ENCODE measurements around the gene CCDC3.

Gene CCDC3

DNA sequence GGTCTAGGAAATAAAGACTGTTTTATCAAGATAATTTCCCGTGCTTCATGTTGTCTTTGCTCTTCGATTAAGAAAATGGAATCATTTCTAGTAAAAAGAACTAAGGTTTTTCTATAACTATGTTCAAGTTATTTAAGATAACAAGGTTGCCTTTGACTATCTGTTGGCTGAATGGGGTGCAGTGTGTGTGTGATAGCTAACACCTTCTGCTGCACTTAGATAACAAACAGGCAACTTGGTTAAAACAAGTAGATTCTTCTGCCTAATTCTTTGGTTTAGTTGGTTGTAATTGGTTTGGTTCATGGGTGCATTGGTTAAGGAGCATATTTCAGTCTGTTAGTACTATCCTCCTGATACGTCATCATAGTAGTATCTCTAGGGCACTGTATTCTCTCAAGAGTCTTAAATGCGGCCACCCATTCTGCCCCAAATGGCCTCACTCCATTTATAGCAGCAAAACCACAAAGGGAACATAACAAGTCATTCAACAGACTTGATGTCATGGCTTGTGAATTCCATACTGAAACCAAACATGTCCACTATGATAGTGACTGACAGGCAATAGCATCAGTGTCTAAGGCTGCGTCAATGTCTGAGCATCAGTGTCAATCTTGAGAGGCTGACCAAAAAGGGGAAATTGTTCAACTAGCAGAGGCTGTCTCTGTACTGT, 55.7 kb downstream of the CCDC3 start:
- TF ChIP-seq, protein P1, sequence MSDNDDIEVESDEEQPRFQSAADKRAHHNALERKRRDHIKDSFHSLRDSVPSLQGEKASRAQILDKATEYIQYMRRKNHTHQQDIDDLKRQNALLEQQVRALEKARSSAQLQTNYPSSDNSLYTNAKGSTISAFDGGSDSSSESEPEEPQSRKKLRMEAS (IDR thresholded peaks at IDR 0.05) = no peak
- TF ChIP-seq CREB1 (IDR thresholded peaks at IDR 0.05; ENCODE audit: low read depth) = no peak
- TF ChIP-seq TAF1 (IDR thresholded peaks at IDR 0.05; ENCODE audit: low read depth) = no peak
- no peak for TF ChIP-seq TCF12 (IDR thresholded peaks at IDR 0.05; ENCODE audit: low read depth)
- no peak for TF ChIP-seq RAD21 (IDR thresholded peaks at IDR 0.05; ENCODE audit: low read depth)
- no peak for TF ChIP-seq ZBTB7A (IDR thresholded peaks at IDR 0.05; ENCODE audit: low read depth)

DNA sequence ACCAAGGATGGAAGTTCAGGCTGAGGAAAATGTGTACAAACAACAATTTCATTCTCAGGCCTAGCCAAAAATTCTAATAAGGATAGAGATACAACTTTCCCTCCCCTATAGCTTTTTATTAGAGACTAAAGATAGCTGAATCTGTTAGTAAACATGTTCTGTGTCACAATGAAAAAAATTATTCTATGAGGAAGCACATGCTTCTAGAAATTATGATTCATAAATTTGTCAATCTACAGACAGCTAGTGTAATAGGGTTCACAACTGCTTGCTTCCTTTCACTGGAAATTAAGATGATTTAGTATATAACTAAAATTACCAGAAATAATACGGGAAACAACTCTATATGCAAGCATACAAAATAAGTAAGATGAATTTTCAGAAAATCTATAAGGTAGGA, 56.6 kb downstream of the CCDC3 start:
- TF ChIP-seq YY1 (IDR thresholded peaks at IDR 0.05; ENCODE audit: low read depth) = no peak
- TF ChIP-seq TCF12 (IDR thresholded peaks at IDR 0.05; ENCODE audit: low read depth) = no peak
- TF ChIP-seq EGR1 (IDR thresholded peaks at IDR 0.05) = no peak
- TF ChIP-seq ZBTB7A (IDR thresholded peaks at IDR 0.05; ENCODE audit: low read depth) = no peak
- no peak for TF ChIP-seq FOXM1 (IDR thresholded peaks at IDR 0.05; ENCODE audit: borderline replicate concordance, low read depth)
- TF ChIP-seq TAF1 (IDR thresholded peaks at IDR 0.05; ENCODE audit: low read depth) = no peak
- TF ChIP-seq EP300 (IDR thresholded peaks at IDR 0.05; ENCODE audit: borderline replicate concordance) = no peak
- TF ChIP-seq CEBPB (IDR thresholded peaks at IDR 0.05) = no peak
- no peak for TF ChIP-seq RAD21 (IDR thresholded peaks at IDR 0.05; ENCODE audit: low read depth)
- TF ChIP-seq CREB1 (IDR thresholded peaks at IDR 0.05; ENCODE audit: low read depth) = no peak
- TF ChIP-seq, protein P2, sequence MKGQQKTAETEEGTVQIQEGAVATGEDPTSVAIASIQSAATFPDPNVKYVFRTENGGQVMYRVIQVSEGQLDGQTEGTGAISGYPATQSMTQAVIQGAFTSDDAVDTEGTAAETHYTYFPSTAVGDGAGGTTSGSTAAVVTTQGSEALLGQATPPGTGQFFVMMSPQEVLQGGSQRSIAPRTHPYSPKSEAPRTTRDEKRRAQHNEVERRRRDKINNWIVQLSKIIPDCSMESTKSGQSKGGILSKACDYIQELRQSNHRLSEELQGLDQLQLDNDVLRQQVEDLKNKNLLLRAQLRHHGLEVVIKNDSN (IDR thresholded peaks at IDR 0.05) = no peak
- no peak for TF ChIP-seq NFIC (IDR thresholded peaks at IDR 0.05)
- TF ChIP-seq, protein P1 (IDR thresholded peaks at IDR 0.05) = no peak
- no peak for TF ChIP-seq TEAD4 (IDR thresholded peaks at IDR 0.05)
- TF ChIP-seq, protein P3, sequence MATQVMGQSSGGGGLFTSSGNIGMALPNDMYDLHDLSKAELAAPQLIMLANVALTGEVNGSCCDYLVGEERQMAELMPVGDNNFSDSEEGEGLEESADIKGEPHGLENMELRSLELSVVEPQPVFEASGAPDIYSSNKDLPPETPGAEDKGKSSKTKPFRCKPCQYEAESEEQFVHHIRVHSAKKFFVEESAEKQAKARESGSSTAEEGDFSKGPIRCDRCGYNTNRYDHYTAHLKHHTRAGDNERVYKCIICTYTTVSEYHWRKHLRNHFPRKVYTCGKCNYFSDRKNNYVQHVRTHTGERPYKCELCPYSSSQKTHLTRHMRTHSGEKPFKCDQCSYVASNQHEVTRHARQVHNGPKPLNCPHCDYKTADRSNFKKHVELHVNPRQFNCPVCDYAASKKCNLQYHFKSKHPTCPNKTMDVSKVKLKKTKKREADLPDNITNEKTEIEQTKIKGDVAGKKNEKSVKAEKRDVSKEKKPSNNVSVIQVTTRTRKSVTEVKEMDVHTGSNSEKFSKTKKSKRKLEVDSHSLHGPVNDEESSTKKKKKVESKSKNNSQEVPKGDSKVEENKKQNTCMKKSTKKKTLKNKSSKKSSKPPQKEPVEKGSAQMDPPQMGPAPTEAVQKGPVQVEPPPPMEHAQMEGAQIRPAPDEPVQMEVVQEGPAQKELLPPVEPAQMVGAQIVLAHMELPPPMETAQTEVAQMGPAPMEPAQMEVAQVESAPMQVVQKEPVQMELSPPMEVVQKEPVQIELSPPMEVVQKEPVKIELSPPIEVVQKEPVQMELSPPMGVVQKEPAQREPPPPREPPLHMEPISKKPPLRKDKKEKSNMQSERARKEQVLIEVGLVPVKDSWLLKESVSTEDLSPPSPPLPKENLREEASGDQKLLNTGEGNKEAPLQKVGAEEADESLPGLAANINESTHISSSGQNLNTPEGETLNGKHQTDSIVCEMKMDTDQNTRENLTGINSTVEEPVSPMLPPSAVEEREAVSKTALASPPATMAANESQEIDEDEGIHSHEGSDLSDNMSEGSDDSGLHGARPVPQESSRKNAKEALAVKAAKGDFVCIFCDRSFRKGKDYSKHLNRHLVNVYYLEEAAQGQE (IDR thresholded peaks at IDR 0.05; ENCODE audit: low read depth) = no peak

DNA sequence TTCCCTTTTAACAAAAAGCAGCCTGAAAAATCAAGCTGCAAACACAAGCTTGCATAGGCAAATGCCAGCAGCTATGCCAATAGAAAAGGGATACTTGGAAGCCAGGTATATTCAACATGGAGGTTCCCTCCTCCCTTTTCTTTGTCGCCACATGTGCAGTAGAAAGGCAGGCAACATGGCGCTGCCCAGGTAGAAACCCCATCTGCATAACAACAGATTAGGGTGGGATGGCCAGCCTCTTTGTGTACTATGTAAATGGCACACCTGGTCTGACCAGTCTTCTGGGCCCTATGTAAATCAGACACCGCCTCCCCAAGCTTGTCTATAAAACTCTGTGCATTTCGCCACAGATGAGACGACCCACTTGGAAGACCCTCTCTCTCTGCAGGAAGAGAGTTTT, 58.1 kb downstream of the CCDC3 start:
- TF ChIP-seq TAF1 (IDR thresholded peaks at IDR 0.05; ENCODE audit: low read depth) (no peak), RAD21 (IDR thresholded peaks at IDR 0.05; ENCODE audit: low read depth) (no peak), CEBPB (IDR thresholded peaks at IDR 0.05) (no peak), ZBTB7A (IDR thresholded peaks at IDR 0.05; ENCODE audit: low read depth) (no peak), EP300 (IDR thresholded peaks at IDR 0.05; ENCODE audit: borderline replicate concordance) (no peak), CREB1 (IDR thresholded peaks at IDR 0.05; ENCODE audit: low read depth) (no peak), TCF12 (IDR thresholded peaks at IDR 0.05; ENCODE audit: low read depth) (no peak), FOXM1 (IDR thresholded peaks at IDR 0.05; ENCODE audit: borderline replicate concordance, low read depth) (no peak), TEAD4 (IDR thresholded peaks at IDR 0.05) (no peak), EGR1 (IDR thresholded peaks at IDR 0.05) (no peak)
- TF ChIP-seq, protein P3 (IDR thresholded peaks at IDR 0.05; ENCODE audit: low read depth) = no peak
- TF ChIP-seq, protein P2 (IDR thresholded peaks at IDR 0.05) = no peak

DNA sequence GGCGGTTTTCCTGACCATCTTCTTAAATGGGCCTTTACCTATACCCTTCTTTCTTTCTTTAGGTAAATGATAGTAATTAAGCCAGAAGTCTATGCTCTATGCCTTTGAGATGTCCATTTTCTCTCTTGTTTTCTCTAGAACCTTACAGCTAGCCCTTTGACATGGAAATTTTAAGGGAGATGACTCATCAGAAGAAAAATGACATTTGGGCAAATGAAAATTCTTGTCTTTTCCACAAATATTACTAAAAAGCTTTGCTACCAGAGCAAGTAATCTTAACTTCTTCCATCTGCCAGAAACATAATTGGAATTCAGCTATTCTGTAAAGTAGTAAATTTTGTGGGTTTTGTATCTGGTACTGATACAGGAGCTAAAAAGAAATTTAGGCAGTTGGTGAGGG, 59.5 kb downstream of the CCDC3 start:
- TF ChIP-seq, protein P3 (IDR thresholded peaks at IDR 0.05; ENCODE audit: low read depth) = no peak
- TF ChIP-seq TEAD4 (IDR thresholded peaks at IDR 0.05) (no peak), CREB1 (IDR thresholded peaks at IDR 0.05; ENCODE audit: low read depth) (no peak)

DNA sequence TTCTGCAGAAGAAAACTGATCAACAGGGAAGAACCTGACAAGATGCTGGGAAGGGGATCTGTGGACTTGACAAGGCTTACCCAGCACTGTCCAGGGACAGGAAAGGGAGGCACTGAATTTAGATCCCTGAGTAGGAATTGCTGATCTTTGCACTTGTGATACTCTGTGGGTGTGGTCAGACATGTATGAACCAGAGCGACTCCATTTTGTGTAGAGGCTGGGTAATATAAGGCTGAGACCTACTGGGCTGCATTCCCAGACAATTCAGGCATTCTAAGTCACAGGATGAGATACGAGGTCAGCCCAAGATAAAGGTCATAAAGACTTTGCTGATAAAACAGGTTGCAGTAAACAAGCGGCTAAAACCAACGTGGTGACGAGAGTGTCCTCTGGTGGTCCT, 60.7 kb downstream of the CCDC3 start:
- TF ChIP-seq EP300 (IDR thresholded peaks at IDR 0.05; ENCODE audit: borderline replicate concordance) (no peak), FOXM1 (IDR thresholded peaks at IDR 0.05; ENCODE audit: borderline replicate concordance, low read depth) (no peak), ZBTB7A (IDR thresholded peaks at IDR 0.05; ENCODE audit: low read depth) (no peak), YY1 (IDR thresholded peaks at IDR 0.05; ENCODE audit: low read depth) (no peak), TAF1 (IDR thresholded peaks at IDR 0.05; ENCODE audit: low read depth) (no peak), NFIC (IDR thresholded peaks at IDR 0.05) (no peak), EGR1 (IDR thresholded peaks at IDR 0.05) (no peak), CEBPB (IDR thresholded peaks at IDR 0.05) (no peak), TCF12 (IDR thresholded peaks at IDR 0.05; ENCODE audit: low read depth) (no peak), TEAD4 (IDR thresholded peaks at IDR 0.05) (no peak), RAD21 (IDR thresholded peaks at IDR 0.05; ENCODE audit: low read depth) (no peak), CREB1 (IDR thresholded peaks at IDR 0.05; ENCODE audit: low read depth) (no peak)
- TF ChIP-seq, protein P2 (IDR thresholded peaks at IDR 0.05) = no peak
- TF ChIP-seq, protein P1 (IDR thresholded peaks at IDR 0.05) = no peak
- TF ChIP-seq, protein P3 (IDR thresholded peaks at IDR 0.05; ENCODE audit: low read depth) = no peak

All from Ishikawa (cell line).